Activated naive CD8-positive, alpha-beta T cell treated with anti-CD3 and anti-CD28 coated beads, Interleukin-2, amount 10 ng/mL, durations not matched to agents 7 days and 5 days (primary cell): ENCODE measurements around the gene WDR91. TPM values are rescaled to one million over a fixed set of nuclear protein-coding genes. Genes with fewer than 3 reads are reported as not detected.
A peak's percentile ranks its signal among the peaks of the same experiment; 100 is the strongest.

Experiments
- ATAC-seq: fragments of 150-1000 bp; cut with Tn5 transposase; one replicate; pipeline ENCODE4 v1.10.0; 2021; ENCODE audit warnings: low read depth, moderate library complexity
- POLR2A ChIA-PET: fragments of 350-600 bp; sonication (Branson Sonifier 250); formaldehyde crosslinking; loops from one replicate; lab custom pipeline; 2021; ENCODE audit warnings: antibody characterized with exemption; lab: Charles Lee
- DNase-seq: peaks from one replicate; pipeline ENCODE4 v3.0.0; 2021
- H3K27ac Mint-ChIP-seq: one replicate; pipeline ENCODE4 v1.8.0; 2022; ENCODE audit warnings: mild to moderate bottlenecking, mixed read lengths
- H3K27me3 Mint-ChIP-seq: one replicate; pipeline ENCODE4 v1.8.0; 2022; ENCODE audit warnings: mild to moderate bottlenecking, moderate library complexity, mixed read lengths
- H3K36me3 Mint-ChIP-seq: one replicate; pipeline ENCODE4 v1.8.0; 2021; ENCODE audit warnings: mild to moderate bottlenecking, mixed read lengths
- H3K4me1 Mint-ChIP-seq: one replicate; pipeline ENCODE4 v1.8.0; 2021; ENCODE audit warnings: mixed read lengths
- H3K4me3 Mint-ChIP-seq: one replicate; pipeline ENCODE4 v1.8.0; 2022; ENCODE audit warnings: mild to moderate bottlenecking, moderate library complexity, mixed read lengths
- H3K9me3 Mint-ChIP-seq: one replicate; pipeline ENCODE4 v1.8.0; 2021; ENCODE audit warnings: mixed read lengths
- total RNA-seq, 2 experiments: library from RNA; stranded (reverse); gene quantifications; one replicate each; pipeline ENCODE4 v1.2.3, GENCODE V29; 2021

Gene WDR91
- total RNA-seq, 2 experiments from 2014 or later, result 18.7 to 19.1 TPM

DNA sequence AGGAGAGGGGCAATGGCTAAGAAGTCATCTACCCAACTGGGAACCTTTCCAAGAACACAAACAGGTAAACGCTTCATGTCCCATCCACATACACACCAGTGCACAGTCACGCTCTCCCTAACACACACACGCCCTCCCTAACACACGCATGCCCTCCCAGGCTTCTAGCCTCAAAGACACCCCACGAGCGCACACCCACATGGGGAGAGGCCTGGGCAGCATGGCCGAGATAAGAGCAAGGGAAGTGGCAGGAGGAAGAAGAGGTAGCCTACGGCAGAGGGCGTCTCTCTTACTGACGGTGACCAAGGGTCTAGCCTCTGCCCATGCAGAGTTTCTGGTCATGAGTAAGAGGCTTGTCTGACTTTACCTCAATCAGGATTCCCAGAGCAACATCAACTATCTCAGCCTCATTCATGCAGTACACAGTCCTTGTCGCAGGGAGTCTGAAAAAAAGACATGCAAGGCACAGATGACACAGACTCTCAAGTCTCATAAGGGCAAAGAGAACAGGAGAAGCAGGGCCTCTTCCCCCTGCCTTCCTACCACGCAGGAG is 43.9 kb downstream of the WDR91 start:
- H3K27me3 Mint-ChIP-seq, result no peaks in the 10 kb centered on the region
- H3K36me3 Mint-ChIP-seq, result peaks cover 36% of the 10 kb centered on the region
- DNase-seq (no peak), ATAC-seq (no peak)
- POLR2A ChIA-PET, result interaction anchor here (1.3 to 4.2 kb wide), 3 partner anchors 19 to 180 kb away, joined by 5 to 49 read pairs (median 7); partner anchors contain the start of gene TMEM140
- peaks cover 2% of the 10 kb centered on the region for H3K9me3 Mint-ChIP-seq
- H3K4me3 Mint-ChIP-seq, result peak overlapping the region; percentile 92
- peak overlapping the region; percentile 39 for H3K27ac Mint-ChIP-seq
- peaks cover 32% of the 10 kb centered on the region for H3K4me1 Mint-ChIP-seq

DNA sequence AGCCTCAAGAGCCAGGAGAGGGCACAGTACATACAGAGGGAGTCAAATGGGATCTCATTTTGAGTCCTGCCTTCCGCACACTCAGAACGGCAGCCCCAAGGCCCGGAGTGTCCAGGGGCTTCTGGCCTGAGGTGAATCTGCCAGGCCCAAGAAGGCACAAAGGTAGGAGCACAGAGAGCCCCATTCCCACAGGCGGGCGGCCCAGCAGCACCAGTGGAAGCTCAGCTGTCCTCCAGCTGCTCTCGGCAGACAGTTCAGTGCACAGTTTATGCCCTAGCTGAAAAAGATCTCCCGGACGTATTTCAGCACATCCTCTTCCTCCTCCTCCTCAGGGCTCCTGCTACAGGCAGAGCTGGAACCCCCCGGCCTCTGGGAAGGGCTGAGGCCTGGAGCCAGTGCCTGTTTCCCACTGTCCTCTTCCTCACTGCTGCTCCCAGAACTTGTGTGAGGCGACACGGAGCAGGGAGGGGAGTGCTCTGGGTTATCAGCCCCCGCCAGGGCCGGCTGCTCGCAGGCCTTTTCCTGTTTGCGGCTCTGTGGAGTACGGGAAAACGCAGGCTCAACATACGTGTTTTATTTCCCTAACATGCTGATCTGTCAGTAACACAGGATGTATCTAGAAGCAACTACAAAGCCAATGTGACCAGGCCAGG is 44.9 kb downstream of the WDR91 start:
- Mint-ChIP-seq H3K36me3 (peaks cover 45% of the 10 kb centered on the region), H3K9me3 (peaks cover 9% of the 10 kb centered on the region), H3K4me1 (peaks cover 32% of the 10 kb centered on the region), H3K4me3 (no peak overlapping the region), H3K27me3 (no peaks in the 10 kb centered on the region), H3K27ac (peak overlapping the region; percentile 31)
- POLR2A ChIA-PET, result interaction anchor here (1.3 to 1.9 kb wide), 2 partner anchors 18 to 179 kb away, joined by 5 to 7 read pairs; partner anchors contain the start of gene TMEM140
- DNase-seq, result no peak
- no peak for ATAC-seq

DNA sequence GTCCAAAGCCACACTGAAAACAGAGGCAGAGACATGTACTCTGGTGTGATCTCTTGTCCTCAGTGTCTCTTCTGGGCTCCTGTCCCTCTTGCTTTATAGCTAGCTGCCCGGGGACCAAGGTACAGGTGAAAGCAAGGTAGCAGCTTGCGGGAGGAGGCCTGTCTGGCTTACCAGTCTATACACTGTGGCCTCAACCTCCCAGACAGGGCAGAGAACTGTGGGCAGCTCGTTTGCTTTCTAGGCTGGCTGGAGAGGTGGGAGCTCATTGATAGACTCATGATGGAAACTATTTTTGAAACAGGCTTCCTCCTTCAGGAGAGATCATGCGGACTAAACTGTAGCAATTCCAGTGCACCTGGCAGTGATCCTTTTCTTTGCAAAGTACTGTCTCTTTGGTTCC is 45.5 kb downstream of the WDR91 start:
- peaks cover 51% of the 10 kb centered on the region for H3K36me3 Mint-ChIP-seq
- H3K27me3 Mint-ChIP-seq, result no peaks in the 10 kb centered on the region
- POLR2A ChIA-PET, result interaction anchor here (1.0 to 1.9 kb wide), 2 partner anchors 18 to 20 kb away, joined by 3 to 7 read pairs; partner anchors contain the start of gene TMEM140
- H3K4me1 Mint-ChIP-seq, result peaks cover 34% of the 10 kb centered on the region
- H3K4me3 Mint-ChIP-seq, result no peak overlapping the region
- peaks cover 10% of the 10 kb centered on the region for H3K9me3 Mint-ChIP-seq
- DNase-seq (no peak), ATAC-seq (no peak)
- H3K27ac Mint-ChIP-seq, result no peak overlapping the region

GRCh38 chr7:135164357-135165061 is 46.8 kb downstream of the WDR91 start:
- H3K4me1 Mint-ChIP-seq, result peaks cover 43% of the 10 kb centered on the region
- peak overlapping the region; percentile 33 for H3K27ac Mint-ChIP-seq
- ATAC-seq (no peak), DNase-seq (no peak)
- no peak overlapping the region for H3K4me3 Mint-ChIP-seq
- POLR2A ChIA-PET, result interaction anchor here (1.9 kb wide), 1 partner anchor 16 kb away, joined by 13 read pairs; the partner anchor contains the start of gene TMEM140
- peaks cover 63% of the 10 kb centered on the region for H3K36me3 Mint-ChIP-seq
- H3K27me3 Mint-ChIP-seq, result no peaks in the 10 kb centered on the region
- peaks cover 10% of the 10 kb centered on the region for H3K9me3 Mint-ChIP-seq

DNA sequence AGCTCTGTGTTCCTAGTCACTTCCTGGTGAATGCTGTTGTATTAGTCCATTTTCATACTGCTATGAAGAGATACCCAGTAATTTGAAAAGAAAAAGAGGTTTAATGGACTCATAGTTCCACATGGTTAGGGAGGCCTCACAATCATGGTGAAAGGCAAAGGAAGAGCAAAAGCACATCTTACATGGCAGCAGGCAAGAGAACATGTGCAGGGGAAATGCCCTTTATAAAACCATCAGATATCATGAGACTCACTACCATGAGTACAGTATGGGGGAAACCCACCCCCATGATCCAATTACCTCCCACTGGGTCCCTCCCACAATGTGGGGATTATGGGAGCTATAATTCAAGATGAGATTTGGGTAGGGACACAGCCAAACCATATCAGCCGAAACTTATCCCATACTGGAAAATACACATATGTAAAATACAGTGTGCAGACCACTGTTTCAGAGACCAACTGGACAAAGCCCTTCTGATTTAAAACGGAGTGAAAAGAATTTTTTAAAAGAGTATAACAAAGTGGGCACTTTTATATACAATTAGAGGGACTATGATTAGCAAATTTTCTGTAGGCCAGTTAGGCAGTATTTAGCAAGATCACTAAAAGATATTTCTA is 48.8 kb downstream of the WDR91 start:
- DNase-seq (no peak), ATAC-seq (no peak)
- Mint-ChIP-seq H3K27ac (peak overlapping the region; percentile 66), H3K9me3 (peaks cover 11% of the 10 kb centered on the region), H3K27me3 (no peaks in the 10 kb centered on the region), H3K4me1 (peaks cover 32% of the 10 kb centered on the region), H3K4me3 (no peak overlapping the region), H3K36me3 (peaks cover 67% of the 10 kb centered on the region)
- POLR2A ChIA-PET, result no interaction called here

- no peak overlapping the region for H3K4me3 Mint-ChIP-seq
- H3K27ac Mint-ChIP-seq, result no peak overlapping the region
- no peak for DNase-seq
- peaks cover 15% of the 10 kb centered on the region for H3K9me3 Mint-ChIP-seq
- no peaks in the 10 kb centered on the region for H3K27me3 Mint-ChIP-seq
- POLR2A ChIA-PET, result interaction anchor here (2.3 kb wide), 1 partner anchor 14 kb away, joined by 11 read pairs; the partner anchor contains the start of gene TMEM140
- H3K36me3 Mint-ChIP-seq, result peaks cover 73% of the 10 kb centered on the region
- ATAC-seq, result no peak
- H3K4me1 Mint-ChIP-seq, result peaks cover 25% of the 10 kb centered on the region
These were observed 49.7 kb downstream of the WDR91 start for GRCh38 chr7:135161669-135162068.

GRCh38 chr7:135160858-135161653 is 50.3 kb downstream of the WDR91 start:
- Mint-ChIP-seq H3K9me3 (peaks cover 15% of the 10 kb centered on the region), H3K27me3 (no peaks in the 10 kb centered on the region), H3K36me3 (peaks cover 79% of the 10 kb centered on the region), H3K4me1 (peaks cover 25% of the 10 kb centered on the region), H3K27ac (peak overlapping the region; percentile 34), H3K4me3 (no peak overlapping the region)
- no peak for ATAC-seq
- POLR2A ChIA-PET, result interaction anchor here (2.3 kb wide), 1 partner anchor 14 kb away, joined by 11 read pairs; the partner anchor contains the start of gene TMEM140
- DNase-seq, result no peak

DNA sequence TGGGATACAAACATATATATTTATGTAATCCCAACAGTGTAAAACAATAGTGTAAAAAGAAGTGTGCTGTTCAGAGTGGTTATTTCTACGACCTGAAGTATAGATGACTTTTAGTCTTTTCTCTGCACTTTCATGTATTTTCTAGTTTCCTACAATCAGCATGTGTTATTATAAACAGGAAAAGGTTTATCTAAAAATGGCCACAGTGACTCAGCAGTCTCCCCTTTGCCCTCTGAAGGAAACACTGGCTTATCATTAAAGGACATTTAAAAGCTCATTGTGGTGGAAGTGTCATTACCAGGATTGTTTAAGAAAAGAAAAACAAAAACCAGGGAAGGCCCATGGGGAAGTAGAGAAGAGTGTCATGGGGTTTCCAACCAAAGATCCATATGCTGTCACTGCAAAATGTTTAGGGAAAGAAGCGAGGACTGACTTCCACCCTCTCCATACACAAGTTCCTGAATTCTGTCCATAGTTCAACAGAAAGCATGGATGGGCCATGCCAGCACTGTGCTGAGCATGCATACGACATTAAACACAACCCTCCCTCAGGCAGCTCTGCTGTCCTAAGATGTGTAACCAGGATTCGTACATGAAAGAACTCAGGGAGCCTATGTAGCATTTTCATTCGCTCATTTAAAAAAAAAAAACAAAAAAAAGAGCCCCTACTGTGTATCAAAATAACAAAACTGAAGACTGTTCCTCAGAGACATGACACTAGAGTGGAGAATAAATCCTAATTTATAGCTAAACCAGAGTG is 51.0 kb downstream of the WDR91 start:
- peak overlapping the region; percentile 80 for H3K27ac Mint-ChIP-seq
- peaks cover 23% of the 10 kb centered on the region for H3K4me1 Mint-ChIP-seq
- peaks cover 17% of the 10 kb centered on the region for H3K9me3 Mint-ChIP-seq
- DNase-seq (no peak), ATAC-seq (peak; percentile 41)
- POLR2A ChIA-PET, result interaction anchor here (2.3 kb wide), 1 partner anchor 13 kb away, joined by 11 read pairs; the partner anchor contains the start of gene TMEM140
- no peak overlapping the region for H3K4me3 Mint-ChIP-seq
- no peaks in the 10 kb centered on the region for H3K27me3 Mint-ChIP-seq
- H3K36me3 Mint-ChIP-seq, result peaks cover 83% of the 10 kb centered on the region

- peaks cover 84% of the 10 kb centered on the region for H3K36me3 Mint-ChIP-seq
- peaks cover 23% of the 10 kb centered on the region for H3K4me1 Mint-ChIP-seq
- H3K4me3 Mint-ChIP-seq, result no peak overlapping the region
- peak overlapping the region; percentile 44 for H3K27ac Mint-ChIP-seq
- no peaks in the 10 kb centered on the region for H3K27me3 Mint-ChIP-seq
- peaks cover 20% of the 10 kb centered on the region for H3K9me3 Mint-ChIP-seq
- ATAC-seq (no peak), DNase-seq (no peak)
- POLR2A ChIA-PET, result interaction anchor here (2.3 kb wide), 1 partner anchor 12 kb away, joined by 11 read pairs; the partner anchor contains the start of gene TMEM140
These were observed 51.8 kb downstream of the WDR91 start for GRCh38 chr7:135159359-135160085.

DNA sequence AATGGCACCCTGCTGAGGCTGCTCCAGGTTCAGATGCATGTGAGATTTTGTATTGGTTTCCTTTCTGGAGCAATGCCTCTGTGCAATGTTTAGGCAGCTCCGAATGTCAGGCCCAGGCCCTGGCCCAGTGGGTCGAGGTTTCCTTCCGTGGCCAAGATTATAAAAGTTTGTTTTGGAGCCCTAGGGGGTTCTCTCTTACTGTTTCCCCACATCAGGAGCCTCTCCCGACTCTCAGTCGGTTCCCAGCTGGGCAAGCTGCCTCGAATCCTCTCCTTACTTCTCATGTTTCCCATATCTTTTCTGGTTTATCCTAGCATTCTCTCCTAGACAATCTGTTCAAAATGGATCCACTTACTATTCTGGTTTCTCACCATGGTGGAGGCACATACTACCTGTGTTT is 52.5 kb downstream of the WDR91 start:
- Mint-ChIP-seq H3K27me3 (no peaks in the 10 kb centered on the region), H3K4me1 (peaks cover 26% of the 10 kb centered on the region), H3K27ac (peak overlapping the region; percentile 6), H3K4me3 (no peak overlapping the region), H3K9me3 (peaks cover 24% of the 10 kb centered on the region), H3K36me3 (peaks cover 87% of the 10 kb centered on the region)
- POLR2A ChIA-PET, result interaction anchor here (1.1 to 1.3 kb wide), 2 partner anchors 11 to 12 kb away, joined by 3 to 5 read pairs; partner anchors contain the start of genes CYREN and TMEM140
- no peak for DNase-seq
- no peak for ATAC-seq

DNA sequence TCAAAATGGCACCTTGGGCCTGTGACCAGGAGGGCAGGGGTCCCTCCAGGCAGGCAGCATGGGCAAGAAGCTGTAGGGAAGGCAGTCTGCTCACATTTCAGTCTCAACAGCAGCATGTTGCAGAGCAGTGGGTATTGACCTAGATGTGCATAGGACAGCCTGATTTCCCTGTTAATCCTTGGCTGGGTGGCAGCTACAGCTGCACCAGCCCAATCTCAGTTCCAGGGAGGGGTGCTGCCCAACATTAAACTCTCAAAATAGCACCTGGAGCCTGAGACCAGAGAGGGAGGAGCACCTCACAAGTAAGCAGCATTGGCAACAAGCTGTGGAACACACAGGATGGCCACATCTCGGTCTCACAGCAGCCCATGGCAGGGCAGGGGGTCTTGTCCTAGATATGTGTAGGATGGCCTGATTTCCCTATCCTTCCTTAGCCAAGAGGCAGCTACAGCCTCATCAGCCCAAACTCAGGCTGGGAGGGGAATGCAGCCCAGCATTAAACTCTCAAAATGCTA is 53.1 kb downstream of the WDR91 start:
- no peaks in the 10 kb centered on the region for H3K27me3 Mint-ChIP-seq
- no peak overlapping the region for H3K4me3 Mint-ChIP-seq
- POLR2A ChIA-PET, result interaction anchor here (1.1 to 1.3 kb wide), 2 partner anchors 10 to 13 kb away, joined by 3 to 5 read pairs; partner anchors contain the start of genes CYREN and TMEM140
- ATAC-seq (no peak), DNase-seq (no peak)
- peaks cover 25% of the 10 kb centered on the region for H3K4me1 Mint-ChIP-seq
- no peak overlapping the region for H3K27ac Mint-ChIP-seq
- H3K9me3 Mint-ChIP-seq, result peaks cover 28% of the 10 kb centered on the region
- peaks cover 93% of the 10 kb centered on the region for H3K36me3 Mint-ChIP-seq
